Activated naive CD4-positive, alpha-beta T cell treated with Interleukin-2 at 50 U/mL for 16 hours (primary cell): Measurements from ENCODE around the gene SIX3.

Source experiments
- DNase-seq: peaks from one replicate; pipeline ENCODE4 v3.0.0-alpha.2; 2020

Gene SIX3

DNA sequence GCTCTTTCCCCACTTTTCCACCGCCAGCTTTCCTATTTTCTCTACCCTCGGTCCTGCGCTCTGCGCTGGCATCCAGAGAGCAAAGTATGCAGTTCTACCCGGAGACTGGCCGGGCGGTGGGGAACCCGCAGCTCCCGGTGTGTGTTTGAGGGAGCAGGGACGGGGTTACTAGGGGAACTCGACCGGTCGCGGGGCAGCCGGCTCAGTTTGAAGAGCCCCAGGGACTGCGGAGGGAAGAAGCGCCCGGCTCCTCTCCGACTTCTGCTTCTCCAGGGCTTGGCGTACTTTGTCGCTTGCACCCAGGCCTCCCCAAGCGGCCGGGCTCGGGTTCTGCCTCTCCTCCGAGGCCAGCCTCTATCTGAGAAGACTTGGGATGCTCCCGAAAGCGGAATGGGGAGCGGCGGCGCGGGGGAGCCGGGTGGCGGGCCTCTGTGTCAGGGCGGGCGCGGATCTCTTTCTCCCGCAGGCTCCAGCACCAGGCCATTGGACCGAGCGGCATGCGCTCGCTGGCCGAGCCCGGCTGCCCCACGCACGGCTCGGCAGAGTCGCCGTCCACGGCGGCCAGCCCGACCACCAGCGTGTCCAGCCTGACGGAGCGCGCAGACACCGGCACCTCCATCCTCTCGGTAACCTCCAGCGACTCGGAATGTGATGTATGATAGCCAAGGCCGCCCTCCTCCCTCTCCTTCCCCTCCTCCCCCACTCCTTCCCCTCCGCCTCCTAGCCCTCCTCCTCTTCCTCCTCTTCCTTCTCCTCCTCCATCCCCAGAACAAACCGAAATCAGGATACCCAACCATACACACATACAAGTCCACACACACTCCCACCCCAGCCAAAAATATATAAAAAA lies 2.8 kb downstream of the SIX3 start:
- no peak for DNase-seq

DNA sequence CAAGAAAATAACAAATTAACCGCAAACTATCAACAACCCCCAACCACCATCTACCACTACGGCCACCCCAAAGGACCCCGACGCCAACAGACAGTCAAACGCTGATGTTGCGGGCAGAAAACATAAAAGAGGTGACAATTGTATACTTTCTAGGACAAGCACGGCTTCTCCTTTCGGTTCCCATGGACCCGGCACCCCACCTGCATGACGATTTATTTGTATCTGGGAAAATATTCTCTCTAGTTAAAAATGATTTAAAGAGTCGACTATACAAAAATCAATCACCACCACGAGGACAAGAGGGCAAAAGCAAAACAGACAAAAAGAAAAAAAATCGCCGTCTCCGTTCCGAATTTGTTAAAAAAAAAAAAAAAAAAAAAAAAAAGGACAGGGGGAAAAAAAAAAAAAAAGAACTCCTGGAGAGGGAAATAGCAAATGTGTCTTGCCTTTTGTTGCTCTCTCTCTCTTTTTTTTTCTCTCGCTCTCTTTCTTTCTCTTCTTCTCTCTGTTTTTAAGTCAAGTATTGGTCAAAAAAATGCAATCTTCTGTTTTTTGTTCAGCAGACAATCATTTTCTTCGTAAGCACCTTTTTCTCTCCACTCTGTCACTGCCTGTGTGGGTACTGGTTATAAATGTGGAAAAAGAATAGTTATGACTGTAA lies 3.6 kb downstream of the SIX3 start:
- no peak for DNase-seq

DNA sequence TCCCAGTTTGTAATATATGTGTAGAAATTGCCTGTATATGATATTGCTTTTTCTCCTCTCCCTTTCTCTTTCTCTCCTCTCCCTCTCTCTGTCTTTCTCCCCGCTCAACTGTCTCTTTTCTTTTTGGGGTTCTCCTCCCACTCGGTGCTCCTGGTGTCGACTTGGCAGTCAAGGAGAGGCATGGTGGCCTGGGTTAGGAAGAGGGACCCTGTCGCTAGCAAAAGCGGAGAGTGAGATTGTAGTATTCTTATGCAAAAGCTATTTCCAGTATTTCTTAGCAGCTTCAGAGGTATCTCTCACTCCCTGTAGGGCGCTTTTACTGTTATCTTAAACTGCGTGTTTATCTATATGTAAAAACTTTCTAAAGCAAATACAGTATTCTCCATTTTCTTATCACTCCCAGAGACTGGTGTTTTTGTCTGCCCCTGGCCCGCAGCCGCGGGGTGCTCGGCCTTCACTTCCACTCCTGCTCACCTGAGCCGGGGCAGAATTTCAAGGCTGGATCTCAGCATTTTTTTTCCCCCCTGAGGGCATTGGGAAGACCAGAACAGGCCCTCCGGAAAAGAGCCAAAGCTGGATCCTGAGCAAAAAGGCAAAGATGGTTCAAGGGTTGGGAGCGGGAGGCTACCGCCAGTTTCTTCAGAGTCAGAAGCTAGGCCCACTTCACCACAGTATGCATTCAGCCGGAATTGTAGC lies 4.3 kb downstream of the SIX3 start:
- DNase-seq, result no peak

DNA sequence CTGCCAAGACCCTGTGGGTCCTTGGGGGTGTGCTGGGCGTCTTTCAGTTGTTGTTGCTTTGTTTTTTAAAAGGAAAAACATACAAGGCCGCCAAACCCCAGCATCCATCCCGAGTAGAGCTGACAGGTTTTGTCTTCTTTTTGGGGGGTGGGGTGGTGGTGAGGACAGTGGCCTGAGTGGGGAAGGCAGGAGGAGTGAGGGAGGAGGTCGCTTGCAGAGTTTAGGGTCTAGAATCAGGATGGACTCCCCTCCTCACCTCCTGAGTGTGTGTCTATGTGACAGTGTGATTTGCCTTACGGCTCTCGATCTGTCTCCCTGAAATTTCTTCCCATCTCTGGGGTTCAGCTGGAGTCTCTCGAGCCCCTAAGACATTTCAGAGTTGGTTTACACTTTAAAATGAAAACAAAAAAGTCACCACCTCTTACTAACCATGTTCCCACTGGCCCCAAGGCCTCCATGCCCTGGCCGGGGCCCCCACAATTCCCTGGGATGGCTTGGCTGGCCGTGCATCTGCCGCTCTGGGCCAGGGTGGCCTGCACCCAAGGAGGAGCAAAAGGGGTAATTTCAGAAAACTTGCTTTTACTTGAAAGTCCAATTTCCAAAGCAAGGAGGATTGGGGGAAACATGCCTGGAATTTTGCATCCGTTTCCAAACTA lies 5.0 kb downstream of the SIX3 start:
- no peak for DNase-seq

DNA sequence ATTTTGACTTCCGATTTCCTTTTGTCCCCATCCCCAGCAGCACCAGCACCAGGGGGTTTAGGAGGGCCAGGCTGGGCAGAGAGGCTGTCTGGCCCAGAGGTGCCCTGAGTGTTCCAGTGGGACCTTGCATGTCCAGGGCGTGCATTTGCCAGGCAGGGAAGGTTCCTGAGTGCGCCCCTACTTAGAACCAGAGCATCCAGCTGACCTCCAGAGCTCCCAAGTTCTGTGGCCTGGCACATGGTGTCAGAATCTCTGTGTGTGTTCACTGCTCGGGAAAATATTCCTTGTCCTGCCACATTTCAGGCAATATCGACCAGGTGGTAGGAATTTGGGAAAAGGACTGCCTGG lies 5.5 kb downstream of the SIX3 start:
- DNase-seq, result no peak

DNA sequence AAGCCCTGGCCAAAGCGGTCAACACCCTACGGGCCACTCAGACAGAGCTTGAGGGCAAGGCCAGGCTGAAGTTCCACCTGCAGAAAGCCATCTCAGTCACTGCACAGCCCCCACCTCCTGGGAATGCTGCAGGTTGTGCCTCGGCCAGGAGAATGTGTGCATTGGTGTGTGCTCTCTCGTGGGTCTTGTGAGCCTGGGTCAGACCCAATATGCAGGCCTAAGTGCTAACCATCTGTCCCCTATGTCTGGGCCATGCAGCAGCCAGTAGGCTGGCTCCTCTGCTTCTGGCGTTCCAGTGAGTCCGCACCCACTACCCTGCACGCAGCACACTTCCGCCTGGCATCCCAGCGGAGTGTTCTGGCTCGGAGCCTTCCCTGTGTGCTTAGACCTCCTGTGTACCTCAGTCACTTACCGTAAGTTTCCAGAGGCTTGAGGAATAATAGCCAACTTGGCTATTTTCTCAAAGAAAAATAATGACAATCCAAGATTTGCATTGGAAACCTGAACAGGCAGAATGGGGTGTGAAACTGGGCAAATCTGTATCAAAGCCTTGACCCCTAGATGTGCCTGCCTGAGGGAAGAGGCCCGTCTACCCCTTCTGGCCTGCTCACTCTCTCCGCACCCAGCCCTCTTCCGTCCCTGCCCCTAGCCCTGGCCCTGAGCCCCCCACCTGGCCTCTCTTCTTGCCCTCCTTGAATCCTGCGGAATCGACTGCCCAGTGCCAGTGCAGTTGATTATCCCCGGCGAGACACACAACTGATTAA lies 7.2 kb downstream of the SIX3 start:
- no peak for DNase-seq

DNA sequence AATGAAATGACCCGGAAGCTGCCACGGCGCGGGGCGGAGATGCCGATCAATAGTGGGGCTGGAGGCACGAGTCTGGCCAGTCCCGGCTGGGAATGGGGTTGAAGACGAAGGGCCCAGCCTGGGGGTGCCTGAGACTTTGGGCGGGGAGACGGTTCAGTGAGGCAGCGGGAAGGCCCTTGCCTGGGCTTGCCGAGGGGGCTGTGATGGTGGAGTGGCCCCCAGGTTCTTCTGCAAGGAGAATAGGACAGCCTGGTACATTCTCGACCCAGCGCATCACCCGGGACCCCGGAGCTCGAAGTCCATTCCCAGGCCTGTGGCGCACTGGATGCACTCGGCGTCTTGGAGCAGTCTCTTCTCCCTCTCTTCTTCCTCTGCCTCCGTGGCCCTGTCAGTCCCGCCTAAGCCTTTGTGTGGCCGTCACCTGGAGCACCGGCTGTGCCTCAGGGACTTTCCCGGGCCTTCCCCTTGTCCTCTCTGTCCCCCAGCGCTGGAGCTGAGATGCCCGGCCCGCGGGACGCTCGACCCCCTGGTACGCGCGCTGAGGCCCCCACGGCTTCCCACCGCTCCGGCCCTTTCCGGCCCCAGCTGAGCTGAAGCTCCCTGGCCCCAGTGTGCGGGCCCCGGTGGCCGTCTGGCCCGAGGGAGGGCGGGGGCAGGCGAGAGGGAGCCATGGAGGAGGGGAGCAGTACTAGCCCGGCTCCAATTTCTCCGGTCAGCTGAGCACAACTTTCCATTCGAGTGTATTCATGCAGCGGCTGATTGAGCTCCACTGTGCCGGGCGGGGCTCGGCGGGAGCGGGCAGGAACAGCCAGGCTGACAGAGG lies 8.0 kb downstream of the SIX3 start:
- DNase-seq, result no peak

DNA sequence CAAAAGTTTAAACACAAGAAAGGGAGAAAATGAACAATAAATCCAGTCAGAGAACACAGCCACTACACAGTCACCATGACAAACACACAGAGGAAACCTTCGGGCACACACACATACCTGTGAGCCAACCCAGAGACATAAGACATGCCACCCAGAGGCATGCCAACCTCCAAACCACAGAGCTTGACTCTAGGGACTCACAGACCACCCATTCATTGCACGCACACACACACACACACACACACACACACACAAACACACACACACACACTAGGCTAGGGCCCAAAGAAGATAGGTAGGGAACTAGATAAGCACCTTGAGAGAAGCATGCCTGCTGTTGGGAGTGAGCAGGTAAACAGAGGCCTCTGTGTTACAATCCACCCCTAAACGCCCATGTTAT lies 9.1 kb downstream of the SIX3 start:
- DNase-seq, result no peak

DNA sequence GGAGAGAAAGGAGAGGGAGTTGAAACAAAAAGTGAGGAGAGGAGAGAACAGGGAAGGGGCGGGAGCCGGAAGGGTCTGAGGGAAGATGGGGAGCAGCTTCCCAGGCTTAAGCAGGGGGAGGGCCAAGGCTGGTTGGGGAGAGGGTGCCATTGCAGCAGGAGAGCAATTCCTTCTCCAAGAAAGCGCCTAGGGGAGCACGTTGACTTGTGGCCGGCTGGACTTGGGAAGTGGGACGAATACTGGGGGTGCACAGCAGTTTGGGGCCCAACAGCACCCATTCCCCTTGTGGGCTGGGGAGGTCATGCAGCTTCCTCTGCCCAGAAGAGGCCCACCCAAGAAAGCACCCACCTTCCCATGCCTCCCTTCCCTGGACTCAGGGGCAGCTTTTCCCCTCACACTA lies 9.6 kb downstream of the SIX3 start:
- DNase-seq, result no peak

DNA sequence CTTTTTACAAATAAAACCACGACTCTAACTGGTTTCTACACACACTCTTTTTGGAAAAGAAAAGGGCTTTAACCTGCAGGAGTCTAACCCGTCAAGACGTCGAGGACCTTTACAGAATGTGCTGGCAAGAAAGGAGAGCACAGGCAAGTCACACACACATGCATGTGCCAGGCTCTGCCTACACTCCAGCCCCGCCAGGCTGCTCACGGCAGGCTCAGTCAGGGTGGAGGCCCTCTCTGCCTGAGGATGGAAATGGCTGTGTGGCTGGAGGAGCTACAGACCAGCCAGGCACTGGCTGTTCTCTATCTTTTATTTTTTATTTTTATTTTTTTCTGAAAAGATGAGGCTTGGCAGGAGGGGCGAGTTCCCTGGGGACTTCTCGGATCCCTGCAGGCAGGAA lies 10.2 kb downstream of the SIX3 start:
- no peak for DNase-seq

DNA sequence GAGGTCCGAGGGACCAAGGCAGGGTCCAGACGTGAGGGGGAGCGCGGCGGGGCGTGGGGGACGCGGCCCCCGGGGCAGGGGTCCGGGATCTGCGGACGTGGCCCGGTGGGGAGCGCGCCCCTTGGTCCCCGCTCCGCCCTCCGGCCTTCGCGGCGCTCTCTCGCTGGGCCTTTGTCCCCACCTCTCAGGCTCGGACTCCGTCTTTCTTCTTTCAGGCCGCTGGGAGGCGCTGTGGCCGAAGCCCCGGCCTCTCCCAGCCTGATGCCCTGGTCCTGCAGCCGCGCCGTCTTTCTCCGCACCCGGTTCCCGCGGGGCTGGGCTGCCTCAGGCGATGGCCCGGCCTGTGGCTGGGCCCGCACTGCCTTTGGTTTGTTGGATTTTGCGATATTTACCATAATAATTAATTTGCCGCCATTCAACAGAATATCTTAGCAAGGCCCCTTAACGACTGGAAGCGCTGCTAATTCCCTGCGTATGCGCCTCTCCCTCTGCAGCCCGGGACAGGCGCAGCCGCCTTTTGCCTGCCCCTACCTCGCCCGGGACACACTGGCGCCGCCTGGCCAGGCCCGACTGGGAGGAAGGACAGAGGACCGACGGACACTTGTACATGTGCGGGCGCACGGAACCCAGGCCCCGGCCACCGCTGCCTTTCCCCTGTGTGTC lies 10.8 kb downstream of the SIX3 start:
- DNase-seq, result no peak

DNA sequence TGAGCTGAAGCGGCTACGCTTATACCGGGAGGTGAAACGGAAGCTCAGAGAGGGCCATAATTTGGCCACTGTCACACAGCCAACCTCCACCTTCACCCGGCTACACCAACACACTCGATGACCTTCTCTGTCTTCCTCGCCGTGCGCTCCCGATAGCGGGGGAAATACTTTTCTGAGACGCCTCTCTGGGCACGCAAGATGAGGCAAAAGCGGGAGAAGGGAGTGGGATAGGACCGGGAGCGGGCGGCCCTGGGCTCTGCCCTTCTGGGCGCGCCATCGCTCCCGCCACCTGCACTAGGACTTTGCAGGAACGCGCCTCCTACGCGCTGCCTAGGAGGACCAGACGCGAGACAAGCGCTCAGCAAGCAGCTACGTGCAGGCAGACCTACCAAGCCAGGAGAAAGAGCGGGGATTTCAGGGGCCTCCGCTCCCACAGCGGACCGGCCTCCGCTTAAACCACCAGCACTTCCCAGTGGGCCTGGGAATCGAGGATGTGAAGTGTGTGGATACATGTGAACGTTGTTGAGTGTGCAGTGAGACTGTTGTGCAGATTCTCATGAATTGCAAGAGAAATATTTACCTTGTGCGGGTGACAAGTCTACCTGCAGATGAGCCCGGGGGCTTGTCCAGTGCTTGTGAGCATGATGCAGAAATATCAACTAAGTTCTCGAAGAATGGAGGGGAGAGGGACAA lies 11.4 kb downstream of the SIX3 start:
- DNase-seq, result no peak

DNA sequence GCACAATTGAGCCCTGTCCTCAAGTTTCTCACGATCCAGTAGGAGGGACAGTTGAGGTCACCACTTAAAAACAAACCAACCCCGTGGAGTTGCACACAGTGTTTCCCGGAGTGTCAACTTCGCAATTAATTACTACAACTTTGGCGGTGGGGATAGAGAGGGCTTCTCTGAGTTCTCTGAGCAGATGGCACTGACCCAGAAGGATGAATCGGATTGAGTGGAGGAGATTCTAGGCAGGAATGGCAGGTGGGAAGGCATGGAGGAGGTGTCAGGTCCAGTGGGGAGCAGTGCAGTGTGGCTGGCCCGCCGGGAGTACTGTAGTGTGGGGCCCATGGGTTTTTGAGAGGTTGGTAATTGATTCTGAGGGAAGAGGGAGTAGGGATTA lies 12.0 kb downstream of the SIX3 start:
- no peak for DNase-seq

DNA sequence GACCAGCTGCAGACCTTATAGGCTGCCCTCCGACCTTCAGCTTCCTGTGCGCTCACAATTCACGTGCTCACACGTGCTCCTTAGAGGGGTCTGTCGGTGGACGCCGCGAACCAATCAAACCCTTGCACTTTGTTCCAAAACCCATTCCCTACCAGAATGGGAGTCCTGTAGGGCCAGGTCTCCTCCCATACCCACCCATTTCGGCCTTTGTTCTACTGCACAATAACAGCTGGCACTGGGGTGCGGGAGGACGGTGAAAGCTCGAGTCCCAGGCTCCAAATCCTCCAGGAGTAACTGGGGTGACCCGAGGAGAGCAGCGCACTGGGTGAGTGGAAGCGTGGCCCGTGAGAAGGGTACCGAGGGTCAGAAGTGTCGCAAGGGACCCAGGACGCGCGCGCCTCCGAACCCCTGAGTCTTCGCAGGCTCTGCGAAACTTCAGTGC lies 13.0 kb downstream of the SIX3 start:
- DNase-seq, result no peak

DNA sequence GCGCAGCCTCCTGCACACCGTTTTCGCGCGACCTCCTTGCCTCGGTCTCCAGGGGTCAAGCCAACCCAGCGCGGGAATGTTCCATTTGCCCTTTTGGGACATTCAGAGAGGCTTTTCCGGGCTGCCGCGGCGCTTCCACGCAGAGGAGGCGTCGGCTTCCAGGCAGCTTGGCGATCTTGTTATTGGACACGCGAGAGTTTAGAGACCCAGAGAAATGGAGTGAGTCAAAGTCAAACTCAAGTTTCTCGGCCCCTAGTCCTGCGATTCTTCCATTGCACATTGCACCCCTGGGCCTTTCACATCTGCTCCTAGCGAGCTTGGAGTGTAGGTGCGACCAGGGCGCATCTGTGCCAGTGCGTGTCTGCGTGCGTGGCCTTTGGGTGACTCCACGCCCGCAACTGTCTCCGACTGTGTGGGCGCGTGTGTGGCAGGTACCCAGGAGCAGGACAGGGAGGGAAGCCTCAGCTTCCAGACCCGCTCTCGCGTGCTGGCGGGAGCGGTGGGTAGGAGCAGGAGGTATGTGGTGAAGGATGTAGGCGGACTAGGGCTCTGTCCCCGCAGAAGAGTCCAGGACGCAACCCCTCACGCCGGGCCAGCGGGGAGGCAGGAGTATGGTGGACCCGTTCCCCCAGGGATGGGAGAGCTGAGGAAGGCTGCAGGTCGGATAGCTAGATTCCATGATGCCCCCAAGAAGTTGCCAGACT lies 13.5 kb downstream of the SIX3 start:
- DNase-seq, result no peak

DNA sequence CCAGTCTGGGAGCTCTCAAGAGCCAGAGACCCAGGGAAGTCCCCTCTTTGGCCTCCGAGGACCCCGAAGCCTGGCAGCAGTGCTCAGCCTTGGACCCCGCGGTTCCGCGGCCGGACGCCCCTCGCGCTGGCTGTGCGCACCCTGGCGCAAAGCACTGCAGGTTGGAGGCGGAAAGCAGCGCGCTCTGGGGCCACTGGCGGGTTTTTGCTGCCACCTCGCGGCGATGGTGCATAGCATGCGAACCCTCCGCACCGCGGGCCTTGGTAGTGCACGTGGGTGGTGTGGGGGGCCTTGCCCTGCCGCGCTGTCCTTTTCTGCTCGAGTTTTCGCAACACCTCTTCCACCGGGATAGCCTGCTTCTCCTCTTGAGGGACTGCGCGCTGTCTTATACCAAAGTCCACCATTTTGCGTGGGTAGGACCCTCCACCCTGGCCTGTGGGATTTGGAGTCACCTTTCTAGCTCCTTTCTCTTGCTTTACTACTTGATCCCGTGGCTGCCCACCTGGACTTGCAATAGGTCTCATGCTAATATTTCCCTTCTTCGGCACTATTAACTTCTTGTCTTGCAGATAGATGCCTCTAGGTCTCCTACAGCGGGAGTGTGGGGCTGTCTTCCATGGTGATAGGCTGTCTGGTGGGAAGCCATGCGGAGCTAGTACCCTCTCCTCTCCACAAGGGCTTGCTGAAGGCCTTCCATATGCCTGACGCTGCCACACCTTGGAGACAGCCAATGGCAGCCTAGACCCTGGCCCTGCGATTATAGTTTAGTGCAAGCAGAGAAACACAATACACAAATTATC lies 14.3 kb downstream of the SIX3 start:
- DNase-seq, result peak; percentile 76

DNA sequence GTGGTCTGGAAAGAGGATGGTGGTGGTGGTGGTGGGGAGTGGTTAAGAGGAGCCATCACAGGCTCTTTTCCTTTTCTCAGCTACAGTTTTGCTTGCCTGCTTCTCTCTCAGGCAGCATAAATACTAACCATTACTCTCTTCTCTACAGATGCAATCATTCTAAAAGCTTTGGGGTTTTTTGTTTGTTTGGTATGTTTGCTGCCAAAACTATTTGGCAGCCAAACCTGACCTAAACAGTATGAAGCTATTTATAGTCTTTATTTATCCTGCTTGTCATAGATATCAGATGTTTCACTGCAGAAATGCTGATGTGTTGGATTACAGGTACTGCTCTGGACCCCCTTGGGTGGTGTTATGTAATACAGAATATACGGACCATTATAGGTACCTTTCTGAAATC lies 15.3 kb downstream of the SIX3 start:
- DNase-seq, result no peak

DNA sequence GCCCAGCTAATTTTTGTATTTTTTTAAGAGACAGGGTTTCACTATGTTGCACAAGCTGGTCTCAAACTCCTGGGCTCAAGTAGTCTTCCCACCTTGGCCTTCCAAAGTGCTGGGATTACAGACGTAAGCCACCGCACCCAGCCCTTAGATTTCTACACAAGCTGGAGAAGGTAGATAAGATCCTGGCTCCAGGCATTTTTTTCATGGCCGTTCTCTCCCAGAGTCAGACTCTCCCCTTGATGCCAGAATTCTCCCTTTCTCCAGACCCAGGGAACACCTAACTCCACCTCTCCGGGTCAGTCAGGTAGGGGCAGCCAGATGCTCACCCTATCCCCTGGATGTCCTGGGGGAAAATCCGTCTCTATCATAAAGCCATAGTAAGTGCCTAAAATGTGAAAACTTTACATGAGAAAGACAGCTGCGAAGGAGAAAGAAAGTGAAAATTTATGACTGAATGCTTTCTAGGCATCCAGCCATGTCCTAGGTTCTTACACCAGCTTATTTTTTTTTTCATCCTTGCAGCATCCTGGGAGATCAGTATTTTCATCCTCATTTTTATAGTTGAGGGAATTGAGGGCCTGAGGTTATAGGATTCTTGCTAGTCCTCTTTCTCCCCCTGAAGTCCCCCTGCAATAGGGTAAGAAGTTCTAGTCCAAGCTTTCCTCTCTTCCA lies 16.3 kb downstream of the SIX3 start:
- no peak for DNase-seq

DNA sequence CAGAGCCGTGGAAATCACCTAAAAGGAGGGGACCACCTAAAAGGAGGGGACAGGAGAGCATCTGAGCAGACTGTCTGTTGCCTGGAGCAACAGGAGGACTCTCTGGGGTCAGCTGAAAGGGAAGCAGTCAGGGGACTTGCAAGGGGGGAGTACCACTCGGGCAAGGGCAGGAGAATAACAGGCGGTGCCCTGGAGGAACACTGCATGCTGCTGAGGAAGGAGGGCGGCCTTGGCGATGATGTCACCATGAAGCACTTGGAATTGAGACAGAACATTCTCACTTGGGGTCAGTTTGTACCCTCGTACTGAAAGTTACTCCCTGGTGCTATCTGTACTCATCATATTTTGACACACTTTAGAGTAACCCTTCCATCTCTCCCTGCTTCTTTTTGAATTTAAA lies 18.4 kb downstream of the SIX3 start:
- DNase-seq, result no peak
